ENCODE results near the gene SLC6A8.
"Not testable (repeated sequence)": the region's sequence is repeated elsewhere in the genome, so short reads cannot be mapped to it uniquely, and the experiment has no call there.

The SLC6A8 gene

DNA sequence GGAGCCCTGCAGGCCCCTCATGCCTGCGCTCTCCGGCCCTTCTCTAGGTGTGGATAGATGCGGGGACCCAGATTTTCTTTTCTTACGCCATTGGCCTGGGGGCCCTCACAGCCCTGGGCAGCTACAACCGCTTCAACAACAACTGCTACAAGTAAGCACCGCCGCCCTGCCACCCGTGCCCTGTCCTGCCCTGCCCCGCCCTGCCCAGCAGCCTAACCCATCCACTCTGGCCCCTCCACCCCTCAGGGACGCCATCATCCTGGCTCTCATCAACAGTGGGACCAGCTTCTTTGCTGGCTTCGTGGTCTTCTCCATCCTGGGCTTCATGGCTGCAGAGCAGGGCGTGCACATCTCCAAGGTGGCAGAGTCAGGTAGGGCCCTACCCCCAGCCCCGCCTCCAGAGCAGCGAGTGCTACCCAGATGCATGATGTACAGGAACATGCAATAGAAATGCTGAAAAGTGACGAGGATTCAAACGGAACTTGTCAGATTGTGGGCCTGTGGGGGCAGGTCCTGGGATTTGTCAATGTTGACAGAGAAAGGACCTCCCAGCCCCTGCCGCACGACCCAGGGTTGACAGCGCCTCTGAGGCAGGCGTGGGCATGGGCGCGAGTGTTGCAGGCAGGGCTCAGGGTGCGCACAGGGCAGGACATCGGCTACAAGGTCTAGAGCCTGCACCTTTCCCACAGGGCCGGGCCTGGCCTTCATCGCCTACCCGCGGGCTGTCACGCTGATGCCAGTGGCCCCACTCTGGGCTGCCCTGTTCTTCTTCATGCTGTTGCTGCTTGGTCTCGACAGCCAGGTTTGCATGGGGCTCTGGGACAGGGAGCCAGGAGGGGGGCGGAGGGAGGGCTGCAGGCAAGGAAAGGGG is 5.7 kb downstream of the SLC6A8 start:
- no peak for DNase-seq

DNA sequence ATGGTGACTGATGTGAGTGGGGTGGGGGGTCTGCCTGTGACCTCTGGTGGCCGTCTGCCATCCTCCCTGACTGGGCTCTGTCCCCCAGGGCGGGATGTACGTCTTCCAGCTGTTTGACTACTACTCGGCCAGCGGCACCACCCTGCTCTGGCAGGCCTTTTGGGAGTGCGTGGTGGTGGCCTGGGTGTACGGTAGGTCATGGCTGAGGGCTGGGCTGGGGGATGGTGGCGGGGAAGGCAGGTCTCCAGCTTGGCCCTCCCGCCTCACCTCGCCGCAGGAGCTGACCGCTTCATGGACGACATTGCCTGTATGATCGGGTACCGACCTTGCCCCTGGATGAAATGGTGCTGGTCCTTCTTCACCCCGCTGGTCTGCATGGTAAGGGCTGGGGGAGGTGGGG is 6.5 kb downstream of the SLC6A8 start:
- not testable (repeated sequence) for DNase-seq

DNA sequence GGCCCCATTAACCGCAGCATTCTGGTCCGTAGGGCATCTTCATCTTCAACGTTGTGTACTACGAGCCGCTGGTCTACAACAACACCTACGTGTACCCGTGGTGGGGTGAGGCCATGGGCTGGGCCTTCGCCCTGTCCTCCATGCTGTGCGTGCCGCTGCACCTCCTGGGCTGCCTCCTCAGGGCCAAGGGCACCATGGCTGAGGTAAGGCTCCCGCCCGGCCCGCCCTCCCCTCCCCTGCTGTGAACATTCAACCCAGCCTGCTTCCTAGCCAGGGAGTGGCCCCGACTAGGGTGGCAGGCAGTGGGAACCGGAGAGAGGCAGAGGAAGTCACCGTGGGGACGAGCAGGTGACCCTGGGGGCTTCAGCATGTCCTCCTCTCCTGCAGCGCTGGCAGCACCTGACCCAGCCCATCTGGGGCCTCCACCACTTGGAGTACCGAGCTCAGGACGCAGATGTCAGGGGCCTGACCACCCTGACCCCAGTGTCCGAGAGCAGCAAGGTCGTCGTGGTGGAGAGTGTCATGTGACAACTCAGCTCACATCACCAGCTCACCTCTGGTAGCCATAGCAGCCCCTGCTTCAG is 7.1 kb downstream of the SLC6A8 start:
- DNase-seq = no peak

DNA sequence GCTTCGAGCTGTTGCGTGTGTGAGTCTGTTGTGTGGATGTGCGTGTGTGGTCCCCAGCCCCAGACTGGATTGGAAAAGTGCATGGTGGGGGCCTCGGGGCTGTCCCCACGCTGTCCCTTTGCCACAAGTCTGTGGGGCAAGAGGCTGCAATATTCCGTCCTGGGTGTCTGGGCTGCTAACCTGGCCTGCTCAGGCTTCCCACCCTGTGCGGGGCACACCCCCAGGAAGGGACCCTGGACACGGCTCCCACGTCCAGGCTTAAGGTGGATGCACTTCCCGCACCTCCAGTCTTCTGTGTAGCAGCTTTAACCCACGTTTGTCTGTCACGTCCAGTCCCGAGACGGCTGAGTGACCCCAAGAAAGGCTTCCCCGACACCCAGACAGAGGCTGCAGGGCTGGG is 8.4 kb downstream of the SLC6A8 start:
- DNase-seq = no peak

DNA sequence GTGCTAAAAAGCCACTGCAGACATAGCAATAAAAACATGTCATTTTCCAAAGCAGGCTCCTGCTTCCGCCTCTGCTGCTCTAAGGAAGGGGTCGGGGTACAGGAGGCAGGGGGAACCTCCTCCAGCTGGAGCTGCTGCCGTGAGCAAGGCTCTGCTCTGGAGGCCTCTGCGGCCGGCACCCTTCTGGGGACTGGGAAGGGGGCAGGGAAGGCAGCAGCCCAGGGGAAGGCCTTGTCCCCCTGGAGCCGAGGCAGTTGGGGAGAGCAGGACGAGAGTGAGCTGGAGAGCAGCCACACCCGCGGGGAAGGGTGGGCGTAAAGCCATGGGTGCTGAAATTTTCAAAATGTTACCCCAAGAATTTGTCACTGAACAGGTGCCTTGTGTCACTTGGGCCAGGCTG is 8.8 kb downstream of the SLC6A8 start:
- DNase-seq = not testable (repeated sequence)

DNA sequence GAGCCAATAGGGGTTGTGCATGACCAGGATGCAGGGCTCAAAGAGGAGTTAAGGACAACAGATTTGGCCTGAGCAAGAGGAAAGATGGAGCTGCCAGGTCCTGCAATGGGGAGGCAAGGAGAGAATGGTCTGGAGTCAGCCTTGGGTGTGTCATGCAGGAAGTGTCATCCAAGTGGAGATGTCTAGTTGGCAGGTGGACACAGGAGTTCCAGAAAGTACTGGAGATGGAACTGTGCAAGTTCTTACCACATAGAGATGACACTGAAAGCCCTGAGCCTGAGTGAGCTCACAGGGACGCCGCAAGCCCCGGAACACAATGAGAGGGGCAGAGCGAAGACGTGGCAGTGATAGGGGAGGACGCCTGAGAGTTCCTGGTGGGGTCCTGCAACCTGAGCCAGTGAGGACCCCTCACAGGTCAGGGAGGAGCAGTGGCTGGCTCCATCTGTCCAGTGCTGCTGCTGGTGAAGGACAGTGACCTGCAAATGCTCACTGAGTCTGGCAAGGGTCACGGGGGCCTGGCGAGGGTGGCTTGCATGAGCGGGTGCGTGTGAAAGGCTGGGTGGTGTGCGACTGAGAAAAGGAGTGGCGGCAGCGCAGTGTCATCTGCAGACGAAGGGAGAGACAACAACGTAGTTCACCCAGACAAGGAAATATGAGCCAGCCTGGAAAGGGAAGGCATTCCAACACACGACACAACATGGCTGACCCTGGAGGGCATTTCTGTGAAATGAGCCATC is 9.4 kb downstream of the SLC6A8 start:
- DNase-seq = not testable (repeated sequence)

DNA sequence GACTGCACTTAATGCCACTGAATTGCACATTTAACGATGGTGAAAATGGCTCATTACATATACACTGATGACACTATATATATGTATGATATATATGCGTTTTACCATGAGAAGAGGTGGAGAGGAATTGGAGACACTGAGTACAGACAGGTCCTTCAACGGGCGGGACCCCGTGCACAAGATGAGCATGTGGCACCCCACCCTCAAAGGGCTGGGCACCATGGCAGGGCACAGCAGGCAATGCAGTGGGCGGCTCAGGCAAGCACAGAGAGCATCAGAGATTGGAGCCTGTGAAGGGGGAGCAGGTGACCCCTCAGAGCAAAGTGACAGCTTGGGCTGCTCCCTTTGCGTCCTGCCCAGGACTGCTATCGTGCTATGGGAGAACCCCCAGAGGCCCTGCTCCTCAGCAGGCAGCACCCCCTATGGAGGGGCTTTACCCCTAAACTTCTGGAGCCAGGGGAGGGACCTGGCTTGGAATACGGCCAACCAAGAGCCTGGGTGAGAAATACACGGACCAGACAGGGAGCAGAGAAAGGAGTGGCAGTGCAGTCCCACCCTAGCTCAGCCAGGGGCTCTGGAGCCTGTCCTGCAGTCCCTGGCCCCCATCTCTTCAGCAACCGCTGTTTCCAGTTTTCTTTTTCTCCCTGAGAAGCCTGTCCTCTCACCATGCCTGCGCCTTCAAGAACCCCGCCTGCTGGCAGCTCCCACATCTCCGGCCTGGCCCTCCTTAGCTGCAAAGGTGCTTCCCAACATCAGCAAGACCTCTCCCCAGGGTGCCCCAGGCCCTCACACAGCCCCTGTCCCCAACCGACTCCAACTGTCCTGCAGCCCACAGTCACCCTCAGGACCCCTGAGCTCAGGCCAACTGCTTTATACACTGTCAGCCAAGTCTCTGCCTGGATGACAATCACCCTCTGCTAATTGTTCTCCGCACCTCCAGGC is 10.5 kb downstream of the SLC6A8 start:
- DNase-seq = no peak

DNA sequence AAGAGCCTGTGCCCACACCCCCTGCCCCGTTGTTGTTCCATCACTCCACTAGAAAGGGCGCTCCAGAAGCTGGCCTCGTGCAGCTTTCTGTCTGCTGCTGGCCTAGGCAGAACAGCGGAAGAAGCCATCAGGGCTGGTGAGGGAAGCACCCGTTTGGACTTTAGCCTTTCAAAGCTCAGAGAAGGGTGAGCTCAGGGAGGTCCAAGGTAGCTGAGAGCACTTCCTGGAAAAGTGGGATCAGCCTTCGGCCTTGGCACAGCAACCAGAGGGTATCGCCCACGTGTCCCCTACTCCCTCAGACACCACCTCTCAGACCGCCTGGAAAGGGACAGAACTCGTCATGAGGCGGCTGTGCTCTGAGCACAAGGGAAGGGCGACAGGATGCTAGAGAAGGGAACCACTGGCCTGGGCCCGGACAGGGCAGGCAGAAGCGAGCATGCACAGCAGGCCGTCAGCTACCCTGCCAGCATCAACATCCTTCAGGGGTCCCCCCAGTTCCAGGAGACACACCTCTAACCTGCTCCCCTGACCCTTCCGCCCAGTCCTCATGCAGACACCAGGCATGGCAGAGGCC is 11.6 kb downstream of the SLC6A8 start:
- DNase-seq = not testable (repeated sequence)

DNA sequence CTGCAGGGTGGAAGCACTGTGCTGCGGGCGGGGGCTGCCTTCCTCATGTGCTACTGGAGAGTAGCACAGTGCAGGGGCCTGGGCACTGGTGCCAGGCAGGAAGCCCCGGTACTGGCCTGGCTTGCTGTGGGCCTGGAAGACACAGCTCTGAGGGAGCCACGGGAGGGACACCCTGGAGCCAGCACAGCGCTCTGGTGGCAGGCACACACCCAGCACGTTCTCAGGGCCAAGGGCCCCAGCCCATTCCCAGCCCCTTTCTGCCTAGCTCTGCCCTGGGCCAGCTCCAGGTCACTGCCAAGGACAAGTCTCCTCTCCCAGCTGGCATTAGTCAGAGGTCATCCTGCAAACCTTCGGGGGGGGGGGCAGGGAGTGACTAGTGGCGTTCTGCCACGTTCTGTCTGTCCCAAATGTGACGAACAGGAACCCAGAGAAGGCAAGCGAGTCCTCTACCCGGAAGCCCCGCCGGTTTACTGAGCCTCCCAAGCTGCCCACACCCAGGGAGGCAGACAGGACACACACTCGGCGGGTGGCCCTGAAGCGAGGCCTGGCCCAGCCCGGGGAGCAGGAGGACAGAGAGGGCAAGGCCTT is 12.2 kb downstream of the SLC6A8 start:
- not testable (repeated sequence) for DNase-seq

DNA sequence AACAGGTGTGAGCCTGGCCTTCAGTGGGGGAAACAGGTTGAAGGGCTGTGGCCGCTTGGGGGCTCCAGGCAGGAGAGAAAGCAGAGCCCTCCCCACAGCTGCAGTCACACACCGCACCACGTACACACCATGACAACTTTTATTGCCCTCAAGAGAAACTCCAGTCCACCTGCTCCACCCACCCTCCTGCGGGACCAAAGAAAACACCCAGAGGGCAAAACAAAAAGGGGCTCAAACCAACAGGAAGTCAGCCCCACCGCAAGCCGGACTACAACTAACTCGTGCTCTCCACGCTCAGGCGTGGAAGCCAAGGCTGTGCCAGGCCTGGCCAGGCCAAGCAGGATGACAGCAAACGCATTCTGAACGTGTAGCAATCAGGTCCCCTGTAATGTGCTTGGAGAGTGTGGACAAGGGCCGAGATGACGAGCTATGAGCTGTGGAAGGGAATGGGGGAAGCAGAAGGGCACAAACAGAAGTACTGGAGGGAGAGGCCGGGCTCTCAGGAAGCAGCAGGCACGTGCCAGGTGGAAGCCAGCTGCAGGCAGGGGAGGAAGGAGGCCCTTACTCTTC is 12.7 kb downstream of the SLC6A8 start:
- no peak for DNase-seq

DNA sequence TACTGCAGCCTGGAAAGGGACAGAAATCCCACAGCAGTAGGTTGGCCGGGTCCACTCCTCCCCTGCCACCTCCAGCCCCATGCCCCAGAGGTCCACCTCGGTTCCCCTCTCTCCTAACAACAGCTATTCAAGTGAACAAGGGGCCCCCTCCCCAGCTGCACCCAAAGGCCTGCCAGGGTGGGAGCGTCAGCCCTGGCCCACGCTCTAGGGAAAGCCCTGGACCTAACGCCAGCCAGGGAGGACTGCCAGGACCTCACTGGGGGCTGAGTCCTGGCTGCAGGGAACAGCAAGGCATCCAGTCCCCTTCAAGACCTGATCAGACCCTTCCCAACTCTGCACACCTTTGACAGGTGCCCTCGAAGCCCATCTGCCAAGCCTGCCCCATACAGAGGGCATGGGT is 13.2 kb downstream of the SLC6A8 start:
- DNase-seq = no peak

DNA sequence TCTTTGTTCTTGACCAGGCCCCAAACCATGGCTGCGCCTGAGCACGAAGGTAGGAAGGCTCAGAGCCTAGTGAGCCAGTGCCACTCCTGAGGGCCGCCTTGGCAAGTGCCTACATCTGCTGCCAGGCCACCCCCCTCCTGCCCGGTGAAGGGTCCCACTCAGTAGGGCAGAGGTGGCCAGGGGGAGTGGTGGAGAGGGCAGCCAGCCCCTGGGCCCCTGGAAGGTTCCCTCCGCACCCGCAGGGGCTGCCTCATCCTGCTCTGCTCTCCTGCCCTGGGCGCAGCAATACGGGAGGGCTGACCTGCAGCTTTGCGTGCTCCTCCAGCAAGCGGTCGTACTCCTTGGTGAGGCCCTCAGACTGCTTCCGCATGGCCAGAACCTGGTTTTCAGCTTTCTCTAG is 14.0 kb downstream of the SLC6A8 start:
- DNase-seq = no peak

DNA sequence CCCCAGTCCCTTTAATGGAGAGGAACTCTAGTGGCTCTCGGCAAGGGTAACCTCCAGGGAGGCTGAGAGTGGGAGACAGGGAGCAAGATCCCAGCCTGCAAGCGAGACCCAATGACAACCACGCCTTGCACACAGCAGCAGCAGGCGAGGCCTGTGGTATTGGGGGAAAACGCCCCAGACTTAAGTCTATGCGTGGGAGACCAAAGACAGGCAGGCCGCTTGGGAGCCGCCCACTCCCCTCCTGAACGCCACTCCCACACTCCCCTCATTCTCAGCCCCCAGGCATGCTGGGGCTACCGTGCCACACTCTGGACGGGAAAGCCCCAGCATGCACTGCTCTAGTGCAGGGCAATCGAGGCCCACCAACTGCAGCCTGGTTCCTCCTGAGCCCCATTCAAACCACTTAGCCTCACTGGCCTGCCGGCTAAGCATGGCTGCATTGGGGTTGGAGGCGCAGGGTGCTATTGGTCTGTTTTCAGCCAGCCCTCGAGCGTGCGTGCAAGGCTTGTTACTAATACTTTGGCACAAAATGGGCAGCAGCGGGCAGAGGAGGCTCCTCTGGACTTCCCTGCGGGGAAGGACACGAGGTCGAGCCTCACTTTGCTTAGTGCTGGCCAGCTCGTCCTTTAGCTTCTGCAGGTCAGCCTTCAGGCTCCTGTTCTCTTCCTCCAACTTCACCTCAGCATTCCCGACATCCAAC is 14.8 kb downstream of the SLC6A8 start:
- no peak for DNase-seq

DNA sequence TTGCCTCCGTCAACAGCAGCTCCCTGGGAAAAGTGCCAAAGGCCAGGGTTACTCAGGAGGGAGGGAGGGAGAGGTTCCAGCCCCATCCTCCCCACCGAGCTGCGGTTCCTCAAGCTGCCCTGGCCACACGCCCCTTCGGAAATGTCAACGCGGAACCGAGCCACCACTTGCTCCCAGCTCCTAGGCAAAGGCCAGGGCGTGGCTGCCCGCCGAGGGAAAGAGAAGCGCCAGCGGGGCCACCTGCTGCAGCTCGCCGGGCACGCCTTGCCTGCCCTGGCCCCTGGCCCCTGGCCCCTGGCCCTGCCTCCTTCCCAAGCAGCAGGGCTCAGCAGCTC is 15.3 kb downstream of the SLC6A8 start:
- no peak for DNase-seq

DNA sequence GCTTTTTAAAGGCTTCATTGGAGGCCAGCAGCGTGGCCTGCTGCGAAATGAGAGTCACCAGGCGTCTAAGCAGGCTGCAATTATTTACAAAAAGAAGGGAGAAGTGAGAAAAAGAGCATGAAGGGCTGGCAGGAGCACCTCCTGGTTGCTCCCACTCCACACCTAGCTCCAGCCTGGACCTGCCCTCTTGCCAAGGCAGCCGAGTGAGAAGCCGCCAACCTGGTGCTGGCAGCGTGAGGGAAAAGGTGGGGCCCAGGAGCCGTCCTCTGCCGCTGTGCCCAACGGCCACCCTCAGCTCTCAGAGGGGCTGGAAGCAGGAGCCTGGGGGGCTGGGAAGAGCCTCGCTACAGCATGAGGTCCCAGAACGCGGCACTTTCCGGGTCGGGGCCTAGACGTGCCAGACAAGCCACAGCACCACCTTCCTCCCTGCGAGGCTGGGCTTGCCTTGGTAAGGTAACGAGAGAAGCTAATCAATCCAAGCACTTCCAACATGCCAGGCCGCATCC is 16.3 kb downstream of the SLC6A8 start:
- DNase-seq = no peak

DNA sequence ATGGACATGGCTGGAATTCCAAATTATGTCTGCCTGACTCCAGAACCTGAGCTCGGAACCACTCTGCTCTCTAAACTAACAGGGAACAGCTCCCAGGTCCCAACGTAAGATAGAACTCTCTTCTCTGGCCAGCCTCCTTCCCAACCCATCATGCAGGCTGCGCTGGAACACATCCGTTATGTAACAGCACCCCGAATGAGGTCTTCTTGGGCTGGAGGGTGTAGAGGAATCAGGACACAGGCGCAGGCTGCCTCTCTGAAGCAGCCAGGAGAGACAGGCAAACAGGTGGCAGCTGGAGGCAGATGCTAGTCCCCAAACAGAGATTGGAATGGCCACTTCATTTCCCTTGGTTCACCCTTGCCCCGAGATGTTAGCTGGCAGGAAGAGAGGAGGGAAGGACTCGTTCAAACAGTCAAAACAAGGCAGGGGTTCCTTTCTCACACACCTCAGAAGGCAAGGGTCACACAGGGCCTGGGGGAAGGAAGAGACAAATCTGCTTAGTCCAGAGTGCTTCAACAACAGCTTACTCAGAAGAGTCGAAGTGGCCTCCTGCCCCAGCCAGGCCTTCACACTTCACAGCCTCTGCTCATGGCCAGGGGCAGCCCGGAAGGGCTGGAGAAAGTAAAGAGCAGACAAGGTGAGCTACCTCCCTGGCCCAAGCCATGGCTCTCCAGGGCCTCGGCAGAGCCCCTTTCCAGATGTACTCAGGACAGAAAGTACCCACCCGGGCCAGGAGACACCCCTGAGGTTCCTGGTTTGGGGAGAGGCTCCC is 17.1 kb downstream of the SLC6A8 start:
- not testable (repeated sequence) for DNase-seq

DNA sequence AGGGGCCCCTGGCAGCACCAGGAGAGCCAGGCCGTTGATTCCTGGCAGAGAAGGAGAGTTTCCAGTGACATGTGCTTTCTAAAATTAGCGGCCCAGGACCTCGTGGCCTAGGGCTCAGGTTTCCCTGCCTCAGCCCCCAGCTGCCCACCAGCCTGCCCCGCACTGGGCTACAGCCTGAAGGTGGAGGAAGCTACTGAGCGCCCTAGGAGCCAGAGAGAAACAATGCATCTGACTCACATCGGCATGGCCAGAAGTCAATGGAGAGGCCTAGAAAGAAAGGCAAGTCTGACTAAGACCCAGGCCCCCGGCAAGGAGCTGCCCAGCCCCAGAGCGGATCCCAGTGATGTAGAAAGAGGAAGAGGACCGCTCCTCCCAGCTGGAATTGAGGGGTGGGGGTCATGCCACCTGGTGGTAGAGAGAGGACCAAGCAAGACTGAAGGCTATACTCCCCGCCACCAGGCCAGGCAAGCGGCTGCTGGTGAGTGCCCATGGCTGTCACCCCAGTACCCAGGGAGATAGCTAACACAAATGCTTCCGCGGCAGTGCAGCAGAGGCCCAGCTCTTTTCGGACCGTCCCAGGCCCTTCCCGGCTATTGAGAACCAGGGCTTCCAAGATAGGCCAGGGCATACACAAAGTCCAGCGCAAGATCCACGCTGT is 17.8 kb downstream of the SLC6A8 start:
- DNase-seq = not testable (repeated sequence)

DNA sequence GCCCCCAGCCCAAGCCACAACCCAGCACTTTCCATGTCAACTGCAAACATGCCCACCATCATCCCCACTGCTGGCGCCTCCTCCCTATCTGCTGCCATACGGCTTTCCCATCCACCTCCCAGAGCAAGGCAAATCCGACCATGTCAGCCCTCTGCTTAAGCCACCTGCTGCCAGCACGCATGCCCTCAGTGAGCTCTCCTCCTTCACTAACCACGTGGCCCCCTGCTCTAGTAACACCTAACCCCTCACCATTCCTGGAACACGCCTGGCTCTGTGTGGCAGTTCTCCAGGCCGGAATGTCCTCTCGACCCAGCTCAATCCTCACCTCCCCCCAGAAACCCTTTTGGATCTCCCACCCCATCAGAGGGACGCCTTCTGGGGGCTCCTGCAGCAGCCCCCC is 19.1 kb downstream of the SLC6A8 start:
- DNase-seq = no peak

DNA sequence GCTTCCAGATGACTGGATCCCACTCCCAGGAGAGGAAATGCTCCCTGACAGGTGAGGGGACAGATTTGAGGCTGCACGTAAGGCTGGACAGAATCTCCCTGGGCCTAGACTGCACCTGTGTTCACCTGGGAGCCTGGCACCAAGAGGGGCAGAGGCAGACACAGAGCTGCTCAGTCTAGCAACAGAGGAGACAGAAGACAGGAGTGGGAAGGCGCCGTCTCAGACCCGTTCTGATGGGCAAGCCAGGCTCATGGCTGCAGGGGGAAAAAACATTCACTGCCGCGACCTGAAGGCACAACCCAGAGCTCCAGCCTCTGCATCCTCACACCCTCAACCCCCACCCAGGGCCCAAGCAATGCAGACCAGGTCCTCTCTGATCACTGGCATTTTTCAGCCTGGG is 19.7 kb downstream of the SLC6A8 start:
- no peak for DNase-seq

Measured in fibroblast of skin of scalp (primary cell).